Suppressor macrophage treated with lipopolysaccharide for 4 hours (primary cell): ENCODE data around the gene VAX1.
A peak's percentile ranks its signal among the peaks of the same experiment; 100 is the strongest.
"Not testable (repeated sequence)": the region's sequence is repeated elsewhere in the genome, so short reads cannot be mapped to it uniquely, and the experiment has no call there.

Source experiments
- DNase-seq: peaks from one replicate; pipeline ENCODE4 v3.0.0-alpha.2; 2020

The VAX1 gene

GRCh38 chr10:117134306-117135025 lies 3.6 kb downstream of the VAX1 start:
- no peak for DNase-seq

- DNase-seq, result no peak
These were observed 4.1 kb downstream of the VAX1 start for GRCh38 chr10:117134056-117134305.

- no peak for DNase-seq
These were observed 4.6 kb downstream of the VAX1 start for GRCh38 chr10:117133273-117134055.

- no peak for DNase-seq
These were observed 5.3 kb downstream of the VAX1 start for GRCh38 chr10:117132751-117133231.

GRCh38 chr10:117131376-117132327 lies 6.4 kb downstream of the VAX1 start:
- DNase-seq, result peak; percentile 30

- no peak for DNase-seq
These were observed 7.2 kb downstream of the VAX1 start for GRCh38 chr10:117130862-117131375.

- DNase-seq, result no peak
These were observed 7.7 kb downstream of the VAX1 start for GRCh38 chr10:117130346-117130745.

GRCh38 chr10:117126645-117127044 lies 11.4 kb downstream of the VAX1 start:
- not testable (repeated sequence) for DNase-seq

GRCh38 chr10:117126034-117126433 lies 12.0 kb downstream of the VAX1 start:
- no peak for DNase-seq

- DNase-seq, result no peak
These were observed 25.9 kb downstream of the VAX1 start for GRCh38 chr10:117112220-117112619.

GRCh38 chr10:117107238-117107637 lies 30.8 kb downstream of the VAX1 start:
- DNase-seq, result peak; percentile 11

GRCh38 chr10:117096599-117097201 lies 41.4 kb downstream of the VAX1 start:
- DNase-seq, result no peak

- DNase-seq, result no peak
These were observed 43.2 kb downstream of the VAX1 start for GRCh38 chr10:117094856-117095255.

GRCh38 chr10:117092386-117092785 lies 45.7 kb downstream of the VAX1 start:
- no peak for DNase-seq

- no peak for DNase-seq
These were observed 47.2 kb downstream of the VAX1 start for GRCh38 chr10:117090834-117091233.

- DNase-seq, result no peak
These were observed 50.5 kb downstream of the VAX1 start for GRCh38 chr10:117087521-117087920.

- no peak for DNase-seq
These were observed 51.5 kb downstream of the VAX1 start for GRCh38 chr10:117086546-117086945.

GRCh38 chr10:117084421-117085246 lies 53.4 kb downstream of the VAX1 start:
- DNase-seq, result not testable (repeated sequence)
